GM19023 (cell line): ENCODE measurements around the gene RAET1G.

ENCODE experiments used
- ATAC-seq: cut with Tn5 transposase; IDR thresholded peaks from one replicate; pipeline ENCODE4 v1.9.1; 2021; ENCODE audit warnings: mild to moderate bottlenecking, moderate library complexity; ENCODE audit not compliant: unreplicated experiment

RAET1G gene

DNA sequence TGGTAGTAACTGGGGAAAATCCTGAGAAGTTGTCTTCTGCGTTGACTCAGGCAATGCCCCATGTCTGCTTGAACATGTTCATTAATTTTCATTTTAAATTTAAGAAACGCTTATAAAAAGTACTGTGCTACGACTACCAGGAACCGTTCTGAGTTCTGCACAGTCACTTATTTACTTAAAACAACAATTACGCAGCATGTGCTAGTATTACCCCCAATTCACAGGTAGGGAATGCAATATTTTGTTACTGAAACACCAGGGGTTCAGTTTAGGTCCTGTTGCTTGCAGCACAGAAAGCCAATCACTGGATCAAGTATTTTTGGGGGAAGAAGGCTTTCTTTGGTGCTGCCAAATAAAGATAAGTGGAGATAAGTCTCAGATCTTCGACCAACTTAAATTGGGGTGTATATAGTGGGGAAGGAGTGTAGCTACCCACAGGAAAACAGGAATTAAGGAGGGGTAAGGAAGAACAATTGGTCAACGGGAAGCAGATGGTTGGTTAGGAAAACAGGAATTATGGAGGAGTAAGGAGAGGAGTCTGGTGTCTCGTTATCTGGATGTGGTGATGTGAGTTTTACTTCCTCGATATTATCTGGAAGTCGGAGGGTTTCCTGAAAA, 53.5 kb downstream of the RAET1G start:
- ATAC-seq: no peak

- no peak for ATAC-seq
Observed at GRCh38 chr6:149867876-149868640, 54.9 kb downstream of the RAET1G start.
